NT2/D1 (cell line): Measurements from ENCODE around the gene TSC22D2.

ENCODE experiments used
- DNase-seq: peaks from one replicate; pipeline ENCODE4 v3.0.0-alpha.2; 2011; ENCODE audit warnings: low read depth, low spot score
- H3K27me3 ChIP-seq: 2 replicates; pipeline ENCODE4 v1.6.0; 2011; ENCODE audit warnings: mild to moderate bottlenecking; ENCODE audit not compliant: insufficient read length, insufficient read depth
- H3K36me3 ChIP-seq: 2 replicates; pipeline ENCODE4 v1.6.1; 2011; ENCODE audit warnings: mild to moderate bottlenecking, low read length, mixed read lengths; ENCODE audit not compliant: insufficient read depth, insufficient read length
- H3K4me1 ChIP-seq: 2 replicates; pipeline ENCODE4 v1.5.1; 2011; ENCODE audit not compliant: insufficient read depth, insufficient read length
- H3K4me3 ChIP-seq: 2 replicates; pipeline ENCODE4 v1.5.1; 2011; ENCODE audit warnings: low read depth; ENCODE audit not compliant: insufficient read length
- H3K9ac ChIP-seq: 2 replicates; pipeline ENCODE4 v1.6.0; 2011; ENCODE audit warnings: low read depth; ENCODE audit not compliant: insufficient read length
- H3K9me3 ChIP-seq: 2 replicates; pipeline ENCODE4 v1.5.1; 2011; ENCODE audit warnings: mild to moderate bottlenecking, low read length; ENCODE audit not compliant: insufficient read depth
- SUZ12 ChIP-seq: IDR thresholded peaks from 2 replicates; pipeline ENCODE4 v1.6.1; 2011; ENCODE audit not compliant: insufficient read length, insufficient read depth; ENCODE audit errors: extremely low read depth
- YY1 ChIP-seq: IDR thresholded peaks from 2 replicates; pipeline ENCODE4 v1.6.1; 2011; ENCODE audit not compliant: insufficient read length, insufficient read depth
- ZNF274 ChIP-seq: IDR thresholded peaks from 2 replicates; pipeline ENCODE4 v1.6.1; 2011; ENCODE audit warnings: mild to moderate bottlenecking, low read depth, low read length

Gene TSC22D2

GRCh38 chr3:150388498-150389418, 19.3 kb upstream of the TSC22D2 start:
- H3K9ac ChIP-seq = no peak overlapping the region
- no peaks in the 10 kb centered on the region for H3K9me3 ChIP-seq
- no peak for DNase-seq
- TF ChIP-seq YY1 = no peak
- no peak for TF ChIP-seq SUZ12
- TF ChIP-seq ZNF274 = no peak
- no peaks in the 10 kb centered on the region for H3K36me3 ChIP-seq
- no peaks in the 10 kb centered on the region for H3K4me1 ChIP-seq
- no peaks in the 10 kb centered on the region for H3K27me3 ChIP-seq
- no peak overlapping the region for H3K4me3 ChIP-seq

DNA sequence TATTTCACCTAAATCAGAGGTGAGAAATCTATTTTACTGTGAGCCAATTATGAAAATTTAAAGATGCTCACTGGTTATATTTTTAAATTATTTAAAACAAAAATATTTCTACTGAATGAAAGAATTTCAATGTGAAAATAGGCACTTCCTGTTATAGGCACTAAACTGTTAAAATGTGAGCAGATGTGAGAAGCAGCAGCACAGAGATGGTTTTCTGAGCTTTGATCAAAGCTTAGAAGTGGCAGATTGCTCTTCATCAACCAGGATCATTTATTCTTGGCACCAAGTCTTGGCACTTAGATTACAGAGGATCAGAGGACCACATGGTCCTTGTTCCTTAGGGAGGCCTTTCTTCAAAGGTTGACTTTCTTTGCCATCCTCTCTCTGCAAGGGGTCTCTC, 18.0 kb upstream of the TSC22D2 start:
- no peaks in the 10 kb centered on the region for H3K4me1 ChIP-seq
- no peak for DNase-seq
- no peaks in the 10 kb centered on the region for H3K9me3 ChIP-seq
- H3K27me3 ChIP-seq = no peaks in the 10 kb centered on the region
- TF ChIP-seq ZNF274 = no peak
- TF ChIP-seq SUZ12 = no peak
- TF ChIP-seq YY1 = no peak
- no peak overlapping the region for H3K4me3 ChIP-seq
- no peaks in the 10 kb centered on the region for H3K36me3 ChIP-seq
- no peak overlapping the region for H3K9ac ChIP-seq

DNA sequence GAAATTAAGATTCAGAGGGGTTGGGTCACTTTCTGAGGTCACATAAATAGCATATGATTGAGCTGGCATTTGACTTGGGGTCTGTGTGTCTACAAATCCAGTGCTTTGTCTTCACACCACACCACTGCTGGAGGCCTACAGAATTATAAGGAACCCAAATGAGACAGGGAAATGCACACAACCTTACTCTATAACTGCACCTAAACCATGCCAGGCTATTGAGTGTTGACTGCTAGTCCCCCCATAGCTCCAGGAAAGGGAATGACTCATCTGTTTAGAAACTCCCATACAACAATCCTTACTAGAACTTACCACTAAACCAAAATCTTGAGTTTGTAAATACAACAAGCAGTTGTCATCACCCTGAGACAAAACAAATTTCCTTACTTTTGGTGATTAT, 16.9 kb upstream of the TSC22D2 start:
- no peak overlapping the region for H3K4me3 ChIP-seq

GRCh38 chr3:150393745-150394144, 14.4 kb upstream of the TSC22D2 start:
- H3K9ac ChIP-seq = no peak overlapping the region
- no peaks in the 10 kb centered on the region for H3K36me3 ChIP-seq
- DNase-seq = no peak
- H3K4me1 ChIP-seq = no peaks in the 10 kb centered on the region
- TF ChIP-seq ZNF274 = no peak
- TF ChIP-seq SUZ12 = no peak
- H3K4me3 ChIP-seq = no peak overlapping the region
- no peaks in the 10 kb centered on the region for H3K27me3 ChIP-seq
- H3K9me3 ChIP-seq = no peaks in the 10 kb centered on the region

More for the DNA sequence above, 16.9 kb upstream of the TSC22D2 start:
- Histone ChIP-seq H3K4me1 (no peaks in the 10 kb centered on the region), H3K27me3 (no peaks in the 10 kb centered on the region), H3K9me3 (no peaks in the 10 kb centered on the region), H3K9ac (no peak overlapping the region), H3K36me3 (no peaks in the 10 kb centered on the region)
- no peak for DNase-seq
- no peak for TF ChIP-seq ZNF274
- TF ChIP-seq YY1 = no peak
- no peak for TF ChIP-seq SUZ12

GRCh38 chr3:150394606-150395005, 13.5 kb upstream of the TSC22D2 start:
- TF ChIP-seq SUZ12 (no peak), ZNF274 (no peak), YY1 (no peak)
- H3K4me1 ChIP-seq = no peaks in the 10 kb centered on the region
- no peaks in the 10 kb centered on the region for H3K27me3 ChIP-seq
- no peak for DNase-seq
- H3K9me3 ChIP-seq = no peaks in the 10 kb centered on the region
- H3K9ac ChIP-seq = no peak overlapping the region
- no peak overlapping the region for H3K4me3 ChIP-seq
- no peaks in the 10 kb centered on the region for H3K36me3 ChIP-seq

DNA sequence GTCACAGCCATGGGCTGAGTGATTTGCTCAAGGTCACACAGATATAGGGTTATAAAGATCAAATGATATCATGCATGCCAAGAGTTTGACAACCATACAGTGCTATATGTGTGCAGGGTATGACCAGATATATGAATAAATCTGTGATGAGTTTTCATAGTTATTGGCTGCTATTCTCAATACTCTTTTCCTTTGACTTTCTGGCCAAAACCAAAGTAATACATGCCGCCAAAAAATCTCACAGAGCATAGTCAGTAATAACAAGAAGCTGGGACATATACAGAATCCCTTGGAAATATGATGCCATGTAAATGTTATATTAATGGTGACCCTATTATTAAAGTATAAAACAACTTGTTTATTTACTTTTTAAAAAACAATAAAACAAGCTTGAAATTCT, 11.6 kb upstream of the TSC22D2 start:
- no peak overlapping the region for H3K9ac ChIP-seq
- no peak for TF ChIP-seq YY1
- TF ChIP-seq ZNF274 = no peak
- no peak for TF ChIP-seq SUZ12
- no peak overlapping the region for H3K4me3 ChIP-seq
- no peaks in the 10 kb centered on the region for H3K4me1 ChIP-seq
- no peak for DNase-seq
- no peaks in the 10 kb centered on the region for H3K36me3 ChIP-seq
- no peaks in the 10 kb centered on the region for H3K9me3 ChIP-seq
- no peaks in the 10 kb centered on the region for H3K27me3 ChIP-seq

GRCh38 chr3:150396956-150397550, 11.0 kb upstream of the TSC22D2 start:
- Histone ChIP-seq H3K4me1 (no peaks in the 10 kb centered on the region), H3K9me3 (no peaks in the 10 kb centered on the region), H3K4me3 (no peak overlapping the region), H3K9ac (no peak overlapping the region), H3K27me3 (no peaks in the 10 kb centered on the region), H3K36me3 (no peaks in the 10 kb centered on the region)
- TF ChIP-seq YY1 (no peak), SUZ12 (no peak), ZNF274 (no peak)
- no peak for DNase-seq
